Breast epithelium (tissue), 3 donors: ENCODE results near the gene METTL24.

Experiments
- CTCF ChIP-seq, 3 donors: fragments of 450-650 bp; IDR thresholded peaks; one replicate each; pipeline ENCODE4 v1.5.1; 2016 to 2017; ENCODE audit warnings: antibody characterized with exemption in 3 of 3, mild to moderate bottlenecking in 3 of 3, moderate library complexity in 3 of 3
- POLR2A ChIP-seq: fragments of 450-650 bp; IDR thresholded peaks from one replicate; pipeline ENCODE4 v1.6.1; 2016; ENCODE audit warnings: antibody characterized with exemption, mild to moderate bottlenecking, moderate library complexity
- POLR2AphosphoS5 ChIP-seq, 3 donors: sonication (generic); formaldehyde crosslinking; IDR thresholded peaks; one replicate each; pipeline ENCODE4 v1.6.1; 2017; ENCODE audit warnings: antibody characterized with exemption in 3 of 3

- no peak for TF ChIP-seq POLR2A
- TF ChIP-seq CTCF (IDR thresholded peaks at IDR 0.05): no peak
- TF ChIP-seq POLR2AphosphoS5 (IDR thresholded peaks at IDR 0.05): no peak
Measured at GRCh38 chr6:110368284-110368683, 10.1 kb upstream of the METTL24 start.
